DMS 273 (cell line): Measurements from ENCODE around the gene CACNA2D3.

Experiments used
- DNase-seq: peaks from one replicate; lab custom pipeline; 2025; ENCODE audit not compliant: unreplicated experiment; lab: John Stamatoyannopoulos, UW

CACNA2D3 gene

DNA sequence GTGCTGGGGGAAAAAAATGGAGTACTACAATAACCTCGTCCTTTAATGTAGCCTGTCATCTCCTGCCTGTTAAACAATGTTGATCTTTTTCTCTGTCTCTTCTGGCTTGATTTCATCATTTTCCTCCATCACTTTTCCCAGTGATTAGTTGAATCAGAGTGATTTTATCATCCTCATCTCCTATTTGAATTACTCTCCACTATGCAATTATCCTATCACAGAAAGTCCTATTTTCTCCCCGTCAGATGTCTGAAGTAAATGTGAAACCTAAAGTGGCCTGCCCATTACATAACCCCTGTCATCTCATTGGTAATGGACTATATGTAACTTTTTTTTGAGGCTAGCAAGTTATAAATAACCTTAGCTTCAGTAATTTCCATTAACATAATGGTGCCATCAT is 201.8 kb downstream of the CACNA2D3 start:
- no peak for DNase-seq

DNA sequence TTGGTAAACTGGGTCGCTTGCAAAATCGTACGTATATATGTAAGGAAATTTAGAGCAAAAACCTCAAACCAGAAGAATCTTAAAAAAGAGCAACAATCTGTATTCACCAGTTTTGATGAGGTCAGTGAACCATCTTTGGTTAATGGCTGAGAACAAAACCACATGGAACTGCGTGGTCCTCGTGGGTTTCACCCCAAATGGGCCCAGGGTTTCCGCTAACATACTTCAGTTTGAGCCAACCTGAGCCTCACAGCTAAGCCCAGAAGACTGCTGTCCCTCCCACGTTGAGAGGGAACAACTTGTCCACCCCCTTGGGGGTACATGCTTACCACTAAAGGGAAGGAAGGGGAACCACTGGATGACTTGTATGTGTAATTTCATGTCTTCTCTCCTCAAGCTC is 204.6 kb downstream of the CACNA2D3 start:
- no peak for DNase-seq

DNA sequence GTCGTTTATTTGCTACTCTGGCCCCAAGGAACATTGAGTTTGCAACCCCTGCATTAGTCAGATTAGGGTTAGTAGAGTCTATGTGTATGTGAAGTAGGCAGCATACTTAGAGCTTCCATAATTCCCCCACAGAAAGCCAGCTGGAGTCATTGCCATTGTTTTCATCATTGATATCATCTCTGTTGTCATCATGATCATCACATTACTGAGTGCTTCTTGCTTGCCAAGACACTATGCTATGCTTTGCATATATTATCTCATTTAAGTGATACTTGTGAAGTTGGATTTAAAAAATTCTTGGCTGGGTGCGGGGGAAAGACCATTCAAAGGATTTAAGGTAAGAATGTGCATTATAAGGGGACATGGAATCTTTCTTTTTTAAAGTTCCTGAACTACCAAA is 209.0 kb downstream of the CACNA2D3 start:
- no peak for DNase-seq

DNA sequence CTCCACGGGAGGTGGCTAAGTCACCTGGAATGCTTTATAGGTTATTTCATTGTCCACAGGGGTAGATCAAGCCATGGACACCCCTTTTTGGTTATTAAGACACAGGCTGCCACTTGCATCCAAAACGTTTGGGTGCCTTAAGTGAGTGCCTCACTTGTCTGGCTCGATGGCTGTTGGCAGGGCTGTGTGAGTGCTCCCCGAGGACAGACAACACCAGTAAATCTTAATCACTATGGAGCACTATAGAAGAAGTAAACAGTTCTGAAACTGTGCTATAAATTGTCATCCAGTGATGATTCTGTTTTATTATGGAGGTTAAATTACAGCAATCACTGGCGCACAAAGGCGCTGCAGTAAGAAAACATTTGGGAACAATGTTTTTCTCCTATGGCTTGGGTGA is 215.5 kb downstream of the CACNA2D3 start:
- DNase-seq: no peak

DNA sequence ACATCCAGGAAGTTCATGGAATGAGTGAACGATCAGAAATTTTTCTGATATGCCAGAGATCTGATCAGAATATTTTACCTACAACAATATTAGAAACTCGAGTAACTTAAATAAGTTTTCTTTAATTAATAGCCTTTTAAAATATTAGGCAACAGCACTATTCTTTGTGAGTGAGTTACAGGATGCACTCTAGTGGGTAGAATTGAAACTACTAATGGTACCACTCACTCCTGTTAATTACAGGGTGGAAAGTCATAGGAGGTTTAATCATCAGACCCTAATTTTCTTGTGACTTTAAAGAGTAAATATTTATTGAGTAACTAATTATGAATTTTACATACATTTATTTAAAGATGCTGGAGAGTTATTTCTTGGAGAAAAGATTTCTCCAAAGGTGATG is 217.3 kb downstream of the CACNA2D3 start:
- DNase-seq: no peak

DNA sequence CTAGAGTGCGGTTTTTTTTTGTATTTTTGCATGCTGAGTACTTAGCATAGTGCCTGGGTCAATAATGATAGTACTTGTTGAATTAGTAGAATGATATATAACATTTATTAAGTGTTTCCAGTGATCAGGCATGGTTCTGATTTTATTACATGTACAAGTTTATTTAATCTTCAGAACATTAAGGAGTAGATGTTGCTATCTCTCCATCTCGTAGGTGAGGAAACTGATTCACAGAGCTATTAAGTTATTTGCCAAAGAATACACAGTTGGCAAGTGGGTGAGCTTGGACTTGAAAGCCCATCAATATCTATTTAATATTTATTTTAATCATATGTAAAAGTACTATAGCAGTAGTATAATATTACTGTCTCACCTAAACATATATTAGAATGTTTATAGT is 219.5 kb downstream of the CACNA2D3 start:
- no peak for DNase-seq

DNA sequence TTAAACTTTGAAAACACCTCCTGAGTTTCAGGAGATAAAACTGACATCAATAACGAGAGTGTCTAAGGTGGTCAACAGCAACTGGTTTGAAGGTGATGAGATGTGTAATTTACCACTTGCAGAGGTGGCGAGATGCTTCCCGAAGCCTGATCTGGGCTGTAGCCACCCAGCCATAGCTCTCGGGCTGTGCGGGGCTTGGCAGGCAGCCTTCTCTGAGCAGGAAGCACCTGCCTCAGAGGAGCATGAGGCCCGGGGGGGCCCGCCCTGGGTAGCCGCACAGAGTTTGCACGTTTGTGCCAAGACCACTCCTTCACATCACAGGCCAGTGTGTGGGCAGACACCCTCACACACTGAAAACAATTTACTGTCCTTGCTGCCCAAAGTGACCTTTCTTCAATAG is 220.3 kb downstream of the CACNA2D3 start:
- DNase-seq: no peak

DNA sequence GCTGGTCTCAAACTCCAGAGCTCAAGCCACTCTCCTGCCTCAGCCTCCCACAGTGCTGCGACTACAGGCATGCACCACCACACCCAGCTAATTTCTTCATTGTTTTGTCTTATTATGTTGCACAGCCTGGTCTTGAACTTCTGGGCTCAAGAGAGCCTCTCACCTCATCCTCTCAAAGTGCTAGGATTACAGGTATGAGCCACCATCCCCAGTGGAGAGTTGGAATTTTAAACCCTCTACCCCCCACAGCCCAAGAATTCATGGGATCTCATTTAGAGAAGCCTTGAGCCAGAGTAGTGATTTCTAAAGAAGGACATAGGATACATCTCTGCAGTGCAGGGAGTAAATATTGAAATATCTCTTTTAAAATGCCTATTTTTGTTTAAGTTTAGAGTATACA is 221.1 kb downstream of the CACNA2D3 start:
- DNase-seq: no peak

DNA sequence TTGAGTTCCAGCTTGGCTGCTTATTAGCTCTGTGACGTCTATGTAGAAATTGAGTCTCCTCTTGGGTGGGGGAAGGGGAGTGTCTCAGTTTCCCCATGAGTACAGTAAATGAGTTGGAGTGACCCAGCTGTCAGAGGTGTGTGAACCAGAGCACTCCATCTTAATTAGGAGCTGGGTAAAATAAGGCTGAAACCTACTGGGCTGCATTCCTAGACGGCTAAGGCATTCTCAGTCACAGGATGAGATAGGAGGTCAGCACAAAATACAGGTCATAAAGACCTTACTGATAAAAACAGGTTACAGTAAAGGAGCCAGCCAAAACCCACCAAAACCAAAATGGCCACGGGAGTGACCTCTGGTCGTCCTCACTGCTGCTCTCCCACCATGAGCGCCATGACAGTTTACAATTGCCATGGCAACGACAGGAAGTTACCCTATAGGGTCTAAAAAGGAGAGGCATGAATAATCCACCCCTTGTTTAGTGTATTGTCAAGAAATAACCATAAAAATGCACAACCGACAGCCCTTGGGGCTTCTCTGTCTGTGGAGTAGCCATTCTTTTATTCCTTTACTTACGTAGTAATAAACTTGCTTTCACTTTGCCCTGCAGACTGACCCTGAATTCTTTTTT is 222.4 kb downstream of the CACNA2D3 start:
- DNase-seq: no peak

DNA sequence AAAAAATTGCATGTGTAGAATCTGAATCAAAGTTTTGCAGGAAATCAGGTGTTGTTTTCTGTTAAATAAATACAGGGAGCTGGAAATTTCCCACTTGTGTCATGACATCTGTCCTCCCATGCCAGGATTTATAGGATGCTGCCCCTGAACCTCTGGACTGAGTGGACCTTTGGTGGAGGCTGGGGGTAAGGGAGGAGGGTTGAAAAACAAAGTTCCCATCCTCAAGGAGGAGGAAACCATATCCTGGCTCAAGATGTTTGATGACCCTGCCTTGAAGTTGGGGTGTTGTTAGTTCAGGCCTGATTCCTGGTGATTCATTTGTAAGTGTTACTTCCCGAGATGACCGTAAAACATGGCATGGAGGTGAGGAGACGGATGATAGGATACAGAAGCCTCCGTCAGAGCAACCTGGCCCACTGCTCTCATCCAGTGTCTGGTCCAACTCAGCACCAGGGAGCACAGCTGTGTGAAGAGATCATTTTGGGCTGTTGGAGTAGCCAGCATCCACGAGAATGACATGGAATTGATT is 223.6 kb downstream of the CACNA2D3 start:
- peak; percentile 8 for DNase-seq

DNA sequence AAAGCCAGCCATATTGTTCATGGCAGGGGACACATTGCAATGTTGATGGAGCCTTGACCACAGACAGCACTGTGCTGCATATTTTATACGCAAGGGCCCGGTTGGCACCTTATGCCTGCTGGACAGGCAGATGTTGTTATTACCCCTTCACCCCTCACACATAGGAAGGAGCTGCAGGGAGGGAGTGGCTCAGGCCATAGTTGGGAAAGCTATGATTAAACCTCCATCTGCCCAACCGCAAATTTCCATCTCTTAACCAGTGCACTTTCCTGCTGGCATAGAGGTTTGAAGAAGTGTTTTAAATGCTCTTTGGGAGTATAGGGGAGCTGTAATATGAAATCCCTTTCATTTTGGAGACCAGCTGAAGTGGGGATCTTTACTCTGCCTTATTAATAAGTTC is 224.7 kb downstream of the CACNA2D3 start:
- peak; percentile 88 for DNase-seq

DNA sequence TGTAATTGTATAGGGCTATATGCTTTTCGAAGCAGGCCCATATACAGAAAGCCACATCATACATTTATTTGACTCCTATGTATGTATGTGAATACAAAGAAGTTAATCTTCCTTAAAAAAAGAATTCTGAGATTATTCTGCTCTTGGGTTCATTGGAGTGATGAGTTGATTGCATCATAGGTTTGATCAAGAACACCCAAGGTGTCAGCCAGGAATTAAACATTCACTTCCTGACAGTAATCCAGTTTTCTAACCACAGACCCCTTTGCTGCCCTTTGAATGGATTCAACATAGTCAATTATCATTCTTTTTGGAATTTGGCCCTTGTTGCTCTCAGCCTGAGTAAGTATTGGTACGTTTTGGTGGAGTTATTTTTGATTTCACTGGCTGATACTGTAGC is 225.6 kb downstream of the CACNA2D3 start:
- no peak for DNase-seq

DNA sequence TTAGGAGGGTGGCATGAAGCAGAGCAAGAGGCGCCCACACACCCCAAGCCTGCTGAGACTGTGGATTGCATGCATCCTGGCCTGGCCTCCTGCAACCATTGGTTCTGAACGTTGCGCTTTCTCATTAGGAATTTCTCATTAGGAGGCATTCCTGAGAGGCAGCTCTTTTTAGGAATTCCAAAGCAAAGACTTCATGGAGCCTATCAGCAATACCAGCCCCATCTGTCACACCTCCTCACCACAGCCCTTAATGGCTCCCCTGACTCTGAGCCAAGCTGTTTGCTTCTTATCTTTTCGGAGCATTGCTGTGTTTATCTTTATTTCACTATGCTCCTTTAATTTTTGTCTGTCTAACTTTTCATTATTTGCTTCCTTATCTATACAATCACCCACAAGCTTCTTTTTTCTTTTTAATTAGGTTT is 226.9 kb downstream of the CACNA2D3 start:
- DNase-seq: peak; percentile 88

DNA sequence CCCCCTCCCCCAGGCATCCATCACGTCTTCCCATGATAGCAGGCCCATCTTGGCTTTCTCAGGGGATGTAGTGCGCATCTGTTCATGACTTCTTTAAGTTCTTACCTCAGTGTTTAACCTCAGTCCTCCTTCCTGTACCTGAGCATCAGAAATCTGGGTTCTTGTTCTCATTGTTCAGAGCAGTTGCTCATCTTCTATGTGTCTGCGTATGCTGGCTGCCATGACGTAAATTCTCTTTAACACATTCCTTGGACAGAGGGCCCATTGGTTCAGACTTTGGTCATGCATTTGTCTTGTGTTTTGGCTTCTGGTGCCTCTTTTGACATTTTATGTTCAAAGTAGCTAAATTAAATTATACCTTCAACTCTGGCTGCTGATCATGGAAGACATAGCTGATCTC is 227.3 kb downstream of the CACNA2D3 start:
- DNase-seq: peak; percentile 68

DNA sequence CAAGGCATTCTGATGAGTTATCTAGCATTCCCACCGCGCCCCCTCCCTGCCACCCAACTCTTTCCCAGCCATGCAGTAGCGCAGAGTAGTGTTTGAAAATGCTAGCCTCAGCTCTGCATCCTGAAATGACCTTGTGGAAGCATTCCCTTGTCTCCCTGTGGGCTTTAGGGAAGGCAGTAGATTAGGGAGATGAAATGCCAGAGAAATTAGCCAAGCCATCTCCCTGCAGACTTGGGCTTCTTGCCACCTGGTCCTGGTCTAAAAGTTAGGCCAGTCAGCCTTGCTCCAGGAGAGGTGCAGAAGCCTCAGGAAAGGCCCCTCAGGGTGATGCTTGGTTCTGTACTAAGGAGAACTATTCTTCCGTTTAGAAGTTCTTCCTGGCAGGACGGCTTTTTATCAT is 231.2 kb downstream of the CACNA2D3 start:
- DNase-seq: peak; percentile 8

DNA sequence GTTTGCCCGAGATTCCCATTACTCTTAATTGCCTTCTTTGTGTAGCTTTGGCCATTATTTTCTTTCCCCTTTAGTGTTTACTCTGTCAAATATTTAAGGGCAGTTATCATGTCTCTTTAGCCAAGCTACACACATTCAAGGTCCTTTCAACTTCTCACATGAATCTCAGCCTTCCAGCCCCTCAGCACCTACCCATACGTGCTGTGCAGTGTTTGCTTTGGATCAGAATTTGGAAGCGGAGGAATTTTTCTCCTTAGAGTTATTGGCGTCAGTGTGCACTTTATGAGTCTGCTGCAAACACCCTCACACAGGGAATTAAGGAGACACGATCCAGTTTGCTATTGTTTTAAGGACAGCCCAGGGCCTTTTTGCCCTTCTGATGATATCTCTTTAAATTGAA is 231.6 kb downstream of the CACNA2D3 start:
- peak; percentile 8 for DNase-seq

DNA sequence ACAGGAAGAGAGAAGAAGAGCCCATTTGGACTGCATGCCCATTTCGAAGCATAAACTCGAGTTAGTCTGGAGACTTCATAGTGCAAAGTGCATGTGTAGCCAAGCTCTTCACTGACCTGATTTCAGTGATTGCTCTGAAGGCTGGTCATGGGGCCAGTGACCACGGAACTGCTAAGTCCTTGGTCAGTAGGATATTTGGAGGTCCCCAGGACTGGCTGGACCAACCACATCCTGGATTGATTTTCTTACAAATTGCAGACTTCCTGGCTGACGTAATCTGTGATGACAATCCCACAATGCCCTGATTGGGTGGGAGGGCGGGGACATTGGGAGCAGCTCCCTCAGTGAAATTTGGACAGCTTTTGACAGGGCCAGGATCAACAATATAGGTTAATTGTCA is 233.4 kb downstream of the CACNA2D3 start:
- DNase-seq: no peak

DNA sequence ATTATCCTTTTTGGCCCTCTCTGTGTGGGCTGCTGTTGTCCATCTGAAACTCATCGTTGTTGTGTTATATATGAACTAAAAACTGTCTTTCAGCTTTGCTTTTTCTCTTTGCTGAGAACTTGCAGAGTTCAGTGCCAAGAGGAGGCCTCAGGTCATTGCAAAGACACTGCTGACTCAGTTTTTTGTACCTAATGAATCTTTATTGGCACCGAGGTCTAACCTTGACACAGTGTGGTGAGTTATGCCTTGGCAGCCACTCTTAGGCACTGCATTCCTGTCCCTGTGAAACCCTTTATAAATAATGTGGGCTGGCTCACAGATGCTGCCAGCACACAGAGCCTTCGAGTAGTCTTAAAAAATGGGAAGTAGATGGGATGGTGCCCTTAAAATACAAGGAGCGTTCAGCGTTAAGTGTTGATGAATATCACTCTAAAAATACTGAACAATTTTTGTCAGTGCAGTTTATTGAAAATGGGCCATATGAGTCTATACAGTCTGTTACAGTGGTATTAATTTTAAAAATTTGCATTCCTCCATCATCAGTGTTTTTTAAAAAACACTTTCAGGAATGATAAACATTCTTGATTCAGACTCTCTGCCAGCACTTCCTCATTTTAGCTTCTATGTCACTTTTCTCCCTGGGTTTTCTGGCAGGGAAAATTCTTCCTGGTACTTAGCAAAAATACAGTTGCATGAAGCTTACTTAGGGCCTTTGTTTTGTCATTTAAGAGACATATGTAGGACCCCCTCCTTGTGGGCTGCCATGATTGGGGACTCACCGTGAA is 234.1 kb downstream of the CACNA2D3 start:
- DNase-seq: peak; percentile 6

DNA sequence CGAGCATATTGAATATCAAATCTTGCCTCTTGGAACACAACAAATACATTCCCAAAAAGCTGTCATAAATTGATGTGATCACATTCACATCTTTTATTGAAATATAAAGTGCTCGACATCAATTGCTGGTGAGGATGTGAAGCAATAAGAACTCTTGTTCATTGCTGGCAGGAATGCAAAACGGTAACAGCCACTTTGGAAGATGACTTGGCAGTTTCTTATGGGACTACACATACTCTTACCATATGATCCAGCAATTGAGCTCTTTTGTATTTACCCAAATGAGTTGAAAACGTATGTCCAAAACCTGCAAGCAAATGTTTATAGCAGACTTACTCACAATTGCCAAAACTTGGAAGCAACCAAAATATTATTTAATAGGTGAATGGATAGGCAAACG is 234.9 kb downstream of the CACNA2D3 start:
- peak; percentile 2 for DNase-seq

DNA sequence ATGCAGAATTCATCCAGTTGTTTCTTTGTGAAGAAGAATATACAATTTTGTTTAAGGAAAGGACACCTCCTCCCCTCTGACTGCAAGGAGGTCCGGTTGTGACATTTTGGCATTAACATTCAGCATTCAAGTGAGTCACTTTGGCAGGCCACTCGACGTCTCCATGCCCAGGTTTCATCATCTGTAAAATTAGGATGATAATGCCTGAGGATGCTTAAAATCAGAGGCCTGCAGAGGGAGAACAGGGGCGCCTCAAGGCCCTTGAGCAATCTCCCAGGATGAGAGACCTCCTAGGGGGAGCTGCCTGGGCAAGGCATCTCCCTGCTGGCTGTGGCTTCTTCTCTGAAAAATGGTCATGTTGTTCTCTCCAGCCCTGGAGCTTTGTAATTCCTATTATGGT is 236.0 kb downstream of the CACNA2D3 start:
- peak; percentile 3 for DNase-seq

DNA sequence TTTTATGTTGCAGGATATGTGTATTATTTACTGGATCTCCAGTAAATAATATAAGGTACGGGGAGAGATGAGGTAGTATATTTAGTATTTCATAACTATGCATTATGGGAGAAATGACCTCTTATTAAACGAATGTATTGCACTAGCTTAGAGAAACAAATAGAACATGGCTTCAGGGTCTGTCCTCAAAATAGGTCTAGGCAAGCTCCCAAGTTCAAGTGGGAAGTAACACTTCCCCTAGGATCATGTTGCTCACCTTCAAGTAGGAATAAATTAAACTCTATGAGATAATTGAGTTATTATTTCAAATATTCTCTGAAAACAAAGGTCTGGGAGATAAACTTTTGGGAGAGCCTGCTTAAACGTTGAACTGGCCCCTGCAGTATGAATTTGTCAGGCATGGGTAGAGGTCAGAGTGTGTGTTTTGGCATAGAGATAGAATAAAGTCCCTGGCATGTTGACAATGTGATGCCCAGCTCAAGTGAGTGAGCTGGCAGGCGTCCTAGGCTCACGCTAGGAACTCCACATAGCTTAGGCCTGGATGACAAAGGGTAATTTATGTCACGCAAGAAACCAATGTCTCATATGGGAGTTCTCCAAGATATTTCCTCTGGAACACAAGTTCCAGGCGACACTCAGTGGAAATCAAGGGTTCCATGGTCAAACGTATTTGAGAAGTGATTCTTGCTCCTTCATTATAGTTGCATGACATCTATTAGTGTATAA is 236.8 kb downstream of the CACNA2D3 start:
- peak; percentile 40 for DNase-seq

DNA sequence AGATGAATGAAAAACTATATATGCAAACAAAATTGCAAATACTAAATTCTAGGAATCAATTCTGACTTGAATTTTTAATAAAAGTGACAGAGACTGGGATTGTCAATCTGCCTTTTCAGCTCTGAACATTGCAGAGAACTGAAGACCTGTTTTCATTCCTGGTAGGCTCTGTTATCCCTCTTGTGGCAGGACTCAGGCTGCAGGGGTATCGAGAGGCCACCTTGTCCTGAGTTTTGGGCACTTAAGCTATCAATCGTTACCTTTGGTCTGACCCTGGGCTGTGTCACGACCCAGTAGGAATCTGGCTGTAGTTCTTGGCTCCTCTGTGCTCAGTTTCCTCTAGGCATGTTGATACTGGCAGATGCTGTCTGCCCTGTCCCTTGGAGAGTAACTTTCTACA is 238.0 kb downstream of the CACNA2D3 start:
- peak; percentile 4 for DNase-seq
